Measurements from ENCODE around the gene PROM2.

DNA sequence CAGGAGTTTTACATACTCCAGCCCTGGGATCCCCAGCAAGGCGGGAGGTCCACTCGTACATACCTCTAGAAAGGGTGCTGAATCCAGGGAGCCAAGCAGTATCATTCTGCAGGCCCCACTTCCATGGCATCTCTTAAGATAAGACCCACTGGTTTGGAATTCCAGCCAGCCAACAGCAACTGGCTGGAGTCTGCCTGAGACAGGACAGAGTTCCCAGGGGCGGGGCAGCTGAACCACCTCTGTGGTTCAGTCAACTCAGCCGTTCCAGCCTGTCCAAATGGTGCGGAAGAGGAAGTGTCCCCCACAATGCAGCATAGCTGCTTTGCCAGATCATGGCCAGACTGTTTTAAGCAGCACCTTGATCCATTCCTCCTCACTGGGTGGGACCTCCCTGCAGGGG, 33.7 kb upstream of the PROM2 start:
- TF ChIP-seq, protein P1, sequence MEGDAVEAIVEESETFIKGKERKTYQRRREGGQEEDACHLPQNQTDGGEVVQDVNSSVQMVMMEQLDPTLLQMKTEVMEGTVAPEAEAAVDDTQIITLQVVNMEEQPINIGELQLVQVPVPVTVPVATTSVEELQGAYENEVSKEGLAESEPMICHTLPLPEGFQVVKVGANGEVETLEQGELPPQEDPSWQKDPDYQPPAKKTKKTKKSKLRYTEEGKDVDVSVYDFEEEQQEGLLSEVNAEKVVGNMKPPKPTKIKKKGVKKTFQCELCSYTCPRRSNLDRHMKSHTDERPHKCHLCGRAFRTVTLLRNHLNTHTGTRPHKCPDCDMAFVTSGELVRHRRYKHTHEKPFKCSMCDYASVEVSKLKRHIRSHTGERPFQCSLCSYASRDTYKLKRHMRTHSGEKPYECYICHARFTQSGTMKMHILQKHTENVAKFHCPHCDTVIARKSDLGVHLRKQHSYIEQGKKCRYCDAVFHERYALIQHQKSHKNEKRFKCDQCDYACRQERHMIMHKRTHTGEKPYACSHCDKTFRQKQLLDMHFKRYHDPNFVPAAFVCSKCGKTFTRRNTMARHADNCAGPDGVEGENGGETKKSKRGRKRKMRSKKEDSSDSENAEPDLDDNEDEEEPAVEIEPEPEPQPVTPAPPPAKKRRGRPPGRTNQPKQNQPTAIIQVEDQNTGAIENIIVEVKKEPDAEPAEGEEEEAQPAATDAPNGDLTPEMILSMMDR (IDR thresholded peaks at IDR 0.05) = no peak
- TF ChIP-seq ZFX (IDR thresholded peaks at IDR 0.05; ENCODE audit: borderline replicate concordance) = no peak

Data from 22Rv1 (cell line).